NCI-H526 treated with DMSO at 0.1 percent for 48 hours (cell line): Measurements from ENCODE around the gene TMEM178B.
A peak's percentile ranks its signal among the peaks of the same experiment; 100 is the strongest.

ENCODE experiments used
- DNase-seq: peaks from one replicate; lab custom pipeline; 2025; lab: John Stamatoyannopoulos, UW

Gene TMEM178B

GRCh38 chr7:141430455-141431139 lies 356.7 kb downstream of the TMEM178B start:
- DNase-seq = no peak

GRCh38 chr7:141431140-141431479 lies 357.2 kb downstream of the TMEM178B start:
- DNase-seq = no peak

- no peak for DNase-seq
These were observed 357.8 kb downstream of the TMEM178B start for GRCh38 chr7:141431711-141432110.

GRCh38 chr7:141433698-141434097 lies 359.8 kb downstream of the TMEM178B start:
- no peak for DNase-seq

- no peak for DNase-seq
These were observed 362.3 kb downstream of the TMEM178B start for GRCh38 chr7:141436139-141436538.

GRCh38 chr7:141436575-141437075 lies 362.8 kb downstream of the TMEM178B start:
- no peak for DNase-seq

GRCh38 chr7:141439164-141439563 lies 365.3 kb downstream of the TMEM178B start:
- no peak for DNase-seq

- DNase-seq = no peak
These were observed 365.9 kb downstream of the TMEM178B start for GRCh38 chr7:141439776-141440175.

GRCh38 chr7:141441837-141442627 lies 368.2 kb downstream of the TMEM178B start:
- DNase-seq = no peak

- no peak for DNase-seq
These were observed 368.9 kb downstream of the TMEM178B start for GRCh38 chr7:141442781-141443180.

- no peak for DNase-seq
These were observed 371.1 kb downstream of the TMEM178B start for GRCh38 chr7:141444961-141445360.

GRCh38 chr7:141451232-141451631 lies 377.4 kb downstream of the TMEM178B start:
- DNase-seq = no peak

- no peak for DNase-seq
These were observed 379.0 kb downstream of the TMEM178B start for GRCh38 chr7:141452911-141453310.

- no peak for DNase-seq
These were observed 380.5 kb downstream of the TMEM178B start for GRCh38 chr7:141454338-141454737.

- DNase-seq = peak; percentile 20
These were observed 381.9 kb downstream of the TMEM178B start for GRCh38 chr7:141455723-141456122.

GRCh38 chr7:141456298-141456697 lies 382.4 kb downstream of the TMEM178B start:
- no peak for DNase-seq

- no peak for DNase-seq
These were observed 382.8 kb downstream of the TMEM178B start for GRCh38 chr7:141456711-141457110.

- DNase-seq = peak; percentile 43
These were observed 387.2 kb downstream of the TMEM178B start for GRCh38 chr7:141460781-141461715.

- DNase-seq = no peak
These were observed 388.1 kb downstream of the TMEM178B start for GRCh38 chr7:141461924-141462323.

GRCh38 chr7:141462958-141463357 lies 389.1 kb downstream of the TMEM178B start:
- DNase-seq = no peak

- DNase-seq = no peak
These were observed 390.1 kb downstream of the TMEM178B start for GRCh38 chr7:141463986-141464385.

- no peak for DNase-seq
These were observed 390.7 kb downstream of the TMEM178B start for GRCh38 chr7:141464551-141464950.
